GM18498 (cell line): ENCODE measurements around the gene HERPUD1.
"Not testable (repeated sequence)": the region's sequence is repeated elsewhere in the genome, so short reads cannot be mapped to it uniquely, and the experiment has no call there.

Source experiments
- ATAC-seq: cut with Tn5 transposase; IDR thresholded peaks from one replicate; pipeline ENCODE4 v1.9.1; 2021; ENCODE audit warnings: mild to moderate bottlenecking, moderate library complexity; ENCODE audit not compliant: unreplicated experiment

HERPUD1 gene

GRCh38 chr16:56953006-56953405, 21.1 kb downstream of the HERPUD1 start:
- ATAC-seq, result no peak

GRCh38 chr16:56956076-56956475, 24.1 kb downstream of the HERPUD1 start:
- no peak for ATAC-seq

GRCh38 chr16:56956756-56957155, 24.8 kb downstream of the HERPUD1 start:
- no peak for ATAC-seq

GRCh38 chr16:56960681-56961281, 28.8 kb downstream of the HERPUD1 start:
- ATAC-seq, result no peak

GRCh38 chr16:56961386-56961785, 29.4 kb downstream of the HERPUD1 start:
- ATAC-seq, result no peak

GRCh38 chr16:56961851-56962281, 29.9 kb downstream of the HERPUD1 start, which contains the start of gene CETP:
Gene CETP (plus strand): TSS chr16:56961950. CDS start chr16:56961980, 30 bp downstream.
- ATAC-seq, result no peak

GRCh38 chr16:56964243-56965148, 32.6 kb downstream of the HERPUD1 start:
- ATAC-seq, result peak; percentile 82

- ATAC-seq, result no peak
Measured at GRCh38 chr16:56965149-56966092, 33.5 kb downstream of the HERPUD1 start.

- ATAC-seq, result no peak
Measured at GRCh38 chr16:56966093-56966475, 34.1 kb downstream of the HERPUD1 start.

- ATAC-seq, result no peak
Measured at GRCh38 chr16:56967733-56968132, 35.8 kb downstream of the HERPUD1 start.

- no peak for ATAC-seq
Measured at GRCh38 chr16:56969769-56970168, 37.8 kb downstream of the HERPUD1 start.

GRCh38 chr16:56970934-56971767, 39.2 kb downstream of the HERPUD1 start:
- ATAC-seq, result peak; percentile 63

- ATAC-seq, result no peak
Measured at GRCh38 chr16:56971768-56972043, 39.8 kb downstream of the HERPUD1 start.

- no peak for ATAC-seq
Measured at GRCh38 chr16:56972403-56973293, 40.7 kb downstream of the HERPUD1 start.

- no peak for ATAC-seq
Measured at GRCh38 chr16:56973294-56973689, 41.4 kb downstream of the HERPUD1 start.

- not testable (repeated sequence) for ATAC-seq
Measured at GRCh38 chr16:56973899-56974298, 42.0 kb downstream of the HERPUD1 start.

GRCh38 chr16:56974549-56975300, 42.8 kb downstream of the HERPUD1 start:
- ATAC-seq, result no peak

GRCh38 chr16:56975714-56976113, 43.8 kb downstream of the HERPUD1 start:
- no peak for ATAC-seq

- no peak for ATAC-seq
Measured at GRCh38 chr16:56977216-56977615, 45.3 kb downstream of the HERPUD1 start.
